GM12865 (cell line): ENCODE results near the gene DOCK1.

Experiments
- DNase-seq: peaks from one replicate; pipeline ENCODE4 v3.0.0; 2010; ENCODE audit warnings: low read depth
- H3K4me3 ChIP-seq: 2 replicates; pipeline ENCODE4 v1.5.1; 2011; ENCODE audit warnings: mild to moderate bottlenecking, low read depth, low read length, control low read depth
- CTCF ChIP-seq: IDR thresholded peaks from 2 replicates; pipeline ENCODE4 v1.5.1; 2011; ENCODE audit warnings: low read length, control low read depth, low read depth, inconsistent platforms; ENCODE audit not compliant: insufficient read depth; ENCODE audit errors: missing control alignments

Gene DOCK1

GRCh38 chr10:127189226-127189625 is 284.0 kb downstream of the DOCK1 start:
- H3K4me3 ChIP-seq: no peak overlapping the region
- DNase-seq: no peak
- no peak for TF ChIP-seq CTCF

DNA sequence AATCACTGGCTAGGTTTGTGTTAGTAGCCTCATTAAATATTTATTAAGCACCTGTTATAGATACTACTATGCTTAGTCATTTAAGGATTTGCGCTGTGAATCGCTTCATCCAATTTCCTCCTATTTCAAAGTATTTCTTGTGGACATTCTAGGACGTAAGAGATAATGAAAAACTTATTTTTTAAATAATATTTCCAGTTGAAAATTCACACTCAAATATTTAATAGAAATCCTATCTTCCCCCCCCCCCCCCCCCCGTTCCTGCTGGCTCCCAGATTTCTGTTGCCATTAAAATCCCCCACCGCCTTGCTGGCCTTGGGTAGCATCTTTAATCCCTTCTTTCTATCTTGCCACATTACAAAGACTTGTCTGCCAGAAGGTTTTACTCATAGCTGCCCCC is 285.2 kb downstream of the DOCK1 start:
- no peak for TF ChIP-seq CTCF
- H3K4me3 ChIP-seq: no peak overlapping the region
- DNase-seq: no peak

GRCh38 chr10:127193125-127193524 is 287.9 kb downstream of the DOCK1 start:
- no peak for TF ChIP-seq CTCF
- H3K4me3 ChIP-seq: no peak overlapping the region
- DNase-seq: no peak

GRCh38 chr10:127194111-127194510 is 288.9 kb downstream of the DOCK1 start:
- no peak overlapping the region for H3K4me3 ChIP-seq
- TF ChIP-seq CTCF: no peak
- DNase-seq: no peak

- H3K4me3 ChIP-seq: no peak overlapping the region
- TF ChIP-seq CTCF: no peak
- no peak for DNase-seq
Observed at GRCh38 chr10:127194599-127194998, 289.4 kb downstream of the DOCK1 start.

DNA sequence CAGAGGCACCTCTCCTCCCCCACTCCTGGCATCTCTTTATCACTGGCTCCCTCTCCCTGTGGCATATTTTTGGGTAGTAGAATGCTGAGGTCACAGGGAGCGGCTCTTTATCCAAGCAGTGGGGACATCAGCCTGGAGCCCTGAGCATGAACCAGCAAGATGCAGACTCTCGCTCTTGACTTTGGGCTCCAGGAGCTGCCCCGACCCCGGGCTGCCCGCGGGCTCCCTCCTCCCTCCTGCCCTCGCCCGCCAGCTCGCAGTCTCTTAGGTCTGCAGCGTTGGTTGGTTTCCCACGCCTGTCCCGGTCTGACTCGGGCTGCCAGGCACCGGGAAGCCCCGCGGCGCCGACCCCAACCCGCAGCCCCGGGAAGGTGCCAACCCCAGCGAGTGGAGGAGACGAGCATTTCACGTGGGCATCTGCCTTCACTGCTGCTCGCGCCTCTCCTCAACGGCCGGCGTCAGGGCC is 289.8 kb downstream of the DOCK1 start:
- no peak for DNase-seq
- TF ChIP-seq CTCF: no peak
- H3K4me3 ChIP-seq: no peak overlapping the region

GRCh38 chr10:127195571-127196281 is 290.5 kb downstream of the DOCK1 start:
- H3K4me3 ChIP-seq: no peak overlapping the region
- DNase-seq: no peak
- TF ChIP-seq CTCF: no peak
